Endothelial cell of umbilical vein (primary cell): ENCODE results near the gene CD300C. TPM values are rescaled to one million over a fixed set of nuclear protein-coding genes. Genes with fewer than 3 reads are reported as not detected.

Experiments used
- BruUV-seq: library from RNA; stranded (reverse); fragments of 400-500 nt; replicated peaks from 2 replicates; lab custom pipeline; 2021; lab: Mats Ljungman, UMichigan
- CTCF ChIA-PET: fragments of 300-600, 350-600 bp; sonication (Branson Sonifier 250); formaldehyde crosslinking; loops from one replicate; lab custom pipeline; 2021; ENCODE audit warnings: antibody characterized with exemption, inconsistent platforms; lab: Charles Lee
- POLR2A ChIA-PET: fragments of 300-600, 350-600 bp; sonication (Branson Sonifier 250); formaldehyde crosslinking; loops from one replicate; lab custom pipeline; 2021; ENCODE audit warnings: antibody characterized with exemption, inconsistent platforms; lab: Charles Lee
- DNase-seq: peaks from one replicate; pipeline ENCODE4 v3.0.0-alpha.2; 2011; ENCODE audit warnings: low read depth, low spot score
- FAIRE-seq: peaks from 2 replicates; lab custom pipeline; 2011; peaks lifted over from hg19 to GRCh38; lab: Jason Lieb, UNC
- H2AFZ ChIP-seq: 2 replicates; pipeline ENCODE4 v1.6.0; 2012; ENCODE audit warnings: low read depth, low read length, control low read depth, inconsistent platforms
- H3K27ac ChIP-seq: 2 replicates; pipeline ENCODE4 v1.5.1; 2011; ENCODE audit warnings: low read depth, mild to moderate bottlenecking, control low read depth, low read length, moderate library complexity; ENCODE audit not compliant: insufficient read depth
- H3K27me3 ChIP-seq, 2 experiments: 2 replicates each; pipeline versions ENCODE4 v1.6.0 to v1.6.1; 2011; ENCODE audit warnings: low read length in 2 of 2, mixed read lengths in 1 of 2; ENCODE audit not compliant: control insufficient read depth in 2 of 2, insufficient read depth in 2 of 2
- H3K36me3 ChIP-seq, 2 experiments: 2 replicates in 1 of 2; 3 replicates in 1 of 2; pipeline ENCODE4 v1.5.1; 2011; ENCODE audit warnings: low read length in 2 of 2, mild to moderate bottlenecking in 1 of 2, moderate library complexity in 1 of 2; ENCODE audit not compliant: control insufficient read depth in 2 of 2, insufficient read depth in 2 of 2; ENCODE audit errors: extremely low read depth in 1 of 2
- H3K4me1 ChIP-seq: 3 replicates; pipeline ENCODE4 v1.5.1; 2011; ENCODE audit warnings: mild to moderate bottlenecking, low read length; ENCODE audit not compliant: control insufficient read depth, insufficient read depth; ENCODE audit errors: extremely low read depth
- H3K4me2 ChIP-seq: 2 replicates; pipeline ENCODE4 v1.6.1; 2011; ENCODE audit warnings: low read length, control low read depth, mixed read lengths; ENCODE audit not compliant: insufficient read depth
- H3K4me3 ChIP-seq, 3 experiments: fragments of 200-600 bp in 1 of 3; sonication (generic), shearing (Covaris generic) in 1 of 3; replicated peaks in 1 of 3; 2 replicates each; pipeline ENCODE4 v1.5.1; 2011 to 2016; ENCODE audit warnings: control low read depth in 3 of 3, low read length in 3 of 3, mild to moderate bottlenecking in 2 of 3, inconsistent platforms in 1 of 3, low read depth in 1 of 3, moderate library complexity in 1 of 3; ENCODE audit not compliant: insufficient read depth in 1 of 3
- H3K79me2 ChIP-seq: 2 replicates; pipeline ENCODE4 v1.6.0; 2012; ENCODE audit warnings: low read length, inconsistent platforms; ENCODE audit not compliant: control insufficient read depth, insufficient read depth
- H3K9ac ChIP-seq: replicated peaks from 2 replicates; pipeline ENCODE3; 2011; ENCODE audit warnings: low read length, control low read depth; ENCODE audit not compliant: insufficient read depth; ENCODE audit errors: extremely low read depth
- H3K9me1 ChIP-seq: replicated peaks from 3 replicates; pipeline ENCODE4 v1.6.0; 2011; ENCODE audit warnings: mild to moderate bottlenecking, low read length; ENCODE audit not compliant: control insufficient read depth, insufficient read depth; ENCODE audit errors: extremely low read depth
- H3K9me3 ChIP-seq: replicated peaks from 2 replicates; pipeline ENCODE4 v1.5.1; 2012; ENCODE audit warnings: low read length, inconsistent platforms; ENCODE audit not compliant: control insufficient read depth, insufficient read depth
- H4K20me1 ChIP-seq: replicated peaks from 2 replicates; pipeline ENCODE3; 2011; ENCODE audit warnings: mild to moderate bottlenecking, low read length; ENCODE audit not compliant: control insufficient read depth, insufficient read depth; ENCODE audit errors: extremely low read depth
- EZH2 ChIP-seq: IDR thresholded peaks from 2 replicates; pipeline ENCODE4 v1.6.1; 2012; ENCODE audit warnings: borderline replicate concordance, low read depth, mild to moderate bottlenecking, moderate library complexity, low read length, inconsistent platforms; ENCODE audit not compliant: severe bottlenecking
- FOS ChIP-seq: IDR thresholded peaks from 2 replicates; pipeline ENCODE4 v1.6.1; 2011; ENCODE audit warnings: mild to moderate bottlenecking, low read length, moderate library complexity, borderline replicate concordance; ENCODE audit not compliant: insufficient read depth
- GATA2 ChIP-seq: IDR thresholded peaks from 2 replicates; pipeline ENCODE4 v1.7.0; 2011; ENCODE audit warnings: low read depth, mild to moderate bottlenecking, moderate library complexity, mixed read lengths, low read length; ENCODE audit not compliant: insufficient read length, insufficient read depth
- JUN ChIP-seq: IDR thresholded peaks from 2 replicates; pipeline ENCODE4 v1.6.1; 2011; ENCODE audit warnings: borderline replicate concordance, low read depth; ENCODE audit not compliant: insufficient read length, insufficient read depth
- MYC ChIP-seq: IDR thresholded peaks from one replicate; pipeline ENCODE4 v1.6.1; 2011; ENCODE audit warnings: mild to moderate bottlenecking, low read depth, low read length
- POLR2A ChIP-seq: IDR thresholded peaks from 2 replicates; pipeline ENCODE4 v1.6.1; 2012; ENCODE audit warnings: low read depth, mild to moderate bottlenecking, control low read depth, low read length
- POLR2AphosphoS5 ChIP-seq: IDR thresholded peaks from 2 replicates; pipeline ENCODE4 v1.6.1; 2012; ENCODE audit warnings: low read depth, mild to moderate bottlenecking, control low read depth, low read length, moderate library complexity; ENCODE audit not compliant: insufficient read depth
- dilution Hi-C: fragments of 300-500 bp; cut with MboI; formaldehyde crosslinking; loops from one replicate; pipeline ENCODE4 v1.15.0; 2019; ENCODE audit warnings: low sequenced_read_pairs; ENCODE audit not compliant: extremely low pct_ligation_motif_present
- intact Hi-C: fragments of 100-400 bp; cut with micrococcal nuclease; formaldehyde crosslinking; loops from one replicate; pipeline ENCODE4 v1.10.0; 2022
- polyA plus RNA-seq, 4 experiments: library from polyadenylated mRNA; depleted of rRNA in 3 of 4; stranded (reverse) in 3 of 4; unstranded in 1 of 4; fragments of >200 nt; gene quantifications; 2 replicates each; pipeline versions ENCODE4 v1.2.1 to v1.2.3, GENCODE V29; 2011 to 2012; ENCODE audit warnings: missing spikeins in 1 of 4
- total RNA-seq: library from RNA; stranded (reverse); gene quantifications from 2 replicates; pipeline ENCODE4 v1.2.3, GENCODE V29; 2021
- TF ChIP-seq, protein P1 (sequence below), 2 donors: IDR thresholded peaks; 1 replicate in 1 of 2; 2 replicates in 1 of 2; pipeline ENCODE4 v1.5.1; 2011; ENCODE audit warnings: low read length in 2 of 2, mild to moderate bottlenecking in 2 of 2, moderate library complexity in 2 of 2, control low read depth in 1 of 2, inconsistent platforms in 1 of 2, low read depth in 1 of 2; ENCODE audit not compliant: insufficient read depth in 1 of 2; ENCODE audit errors: extremely low read depth in 1 of 2
- TF ChIP-seq, protein P2 (sequence below): IDR thresholded peaks from 2 replicates; pipeline ENCODE4 v1.6.1; 2011; ENCODE audit not compliant: insufficient read depth, insufficient read length

CD300C gene
- total and polyA plus RNA-seq, 2 donors (not counting 3 experiments of a cell fraction or from before 2014, with no cell fraction given), result not detected

DNA sequence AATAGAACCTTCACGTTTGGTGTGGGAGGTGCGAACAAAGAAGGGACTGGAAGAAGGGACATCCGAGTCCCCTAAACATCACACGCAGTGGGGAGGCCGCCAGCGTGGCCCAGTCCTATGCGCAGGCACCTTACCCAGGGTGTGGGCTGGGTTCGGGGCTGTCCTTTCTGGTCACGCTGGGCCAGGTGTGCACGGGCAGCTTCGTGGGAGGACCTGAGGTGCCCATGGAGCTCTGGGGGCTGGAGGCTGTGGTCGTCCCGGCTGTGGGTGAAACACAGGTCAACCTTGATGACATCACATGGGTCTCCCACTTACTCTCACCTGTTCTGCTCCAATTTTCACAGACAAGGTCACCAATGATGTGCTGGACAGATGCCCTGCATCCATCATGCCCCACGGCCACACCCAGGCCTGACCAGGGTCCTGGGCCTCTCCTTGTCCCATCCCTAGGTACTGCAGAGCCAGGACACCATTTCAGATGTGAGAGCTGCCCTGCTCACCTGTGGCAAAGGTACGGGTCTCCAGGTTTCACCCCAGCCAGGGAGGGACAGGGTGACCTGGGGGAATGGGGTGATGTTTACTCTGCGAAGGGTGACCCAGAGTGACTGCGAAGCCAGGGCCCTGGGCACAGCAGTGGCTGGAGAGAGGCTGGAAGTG is 3.1 kb downstream of the CD300C start:
- H3K4me2 ChIP-seq, result no peak overlapping the region
- CTCF ChIA-PET, result no interaction called here
- no peak for DNase-seq
- no peaks in the 10 kb centered on the region for H3K79me2 ChIP-seq
- intact Hi-C loops (no loop called here), dilution Hi-C loops (no loop called here)
- TF ChIP-seq FOS, result no peak
- TF ChIP-seq JUN, result no peak
- TF ChIP-seq, protein P1, sequence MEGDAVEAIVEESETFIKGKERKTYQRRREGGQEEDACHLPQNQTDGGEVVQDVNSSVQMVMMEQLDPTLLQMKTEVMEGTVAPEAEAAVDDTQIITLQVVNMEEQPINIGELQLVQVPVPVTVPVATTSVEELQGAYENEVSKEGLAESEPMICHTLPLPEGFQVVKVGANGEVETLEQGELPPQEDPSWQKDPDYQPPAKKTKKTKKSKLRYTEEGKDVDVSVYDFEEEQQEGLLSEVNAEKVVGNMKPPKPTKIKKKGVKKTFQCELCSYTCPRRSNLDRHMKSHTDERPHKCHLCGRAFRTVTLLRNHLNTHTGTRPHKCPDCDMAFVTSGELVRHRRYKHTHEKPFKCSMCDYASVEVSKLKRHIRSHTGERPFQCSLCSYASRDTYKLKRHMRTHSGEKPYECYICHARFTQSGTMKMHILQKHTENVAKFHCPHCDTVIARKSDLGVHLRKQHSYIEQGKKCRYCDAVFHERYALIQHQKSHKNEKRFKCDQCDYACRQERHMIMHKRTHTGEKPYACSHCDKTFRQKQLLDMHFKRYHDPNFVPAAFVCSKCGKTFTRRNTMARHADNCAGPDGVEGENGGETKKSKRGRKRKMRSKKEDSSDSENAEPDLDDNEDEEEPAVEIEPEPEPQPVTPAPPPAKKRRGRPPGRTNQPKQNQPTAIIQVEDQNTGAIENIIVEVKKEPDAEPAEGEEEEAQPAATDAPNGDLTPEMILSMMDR (IDR thresholded peaks at IDR 0.05; ENCODE audit: extremely low read depth in 1 of 2, insufficient read depth in 1 of 2, low read depth in 1 of 2, low read length in 2 of 2), result no peak
- TF ChIP-seq POLR2AphosphoS5, result no peak
- no peak for TF ChIP-seq MYC
- TF ChIP-seq, protein P2, sequence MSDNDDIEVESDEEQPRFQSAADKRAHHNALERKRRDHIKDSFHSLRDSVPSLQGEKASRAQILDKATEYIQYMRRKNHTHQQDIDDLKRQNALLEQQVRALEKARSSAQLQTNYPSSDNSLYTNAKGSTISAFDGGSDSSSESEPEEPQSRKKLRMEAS, result no peak
- no peak for TF ChIP-seq POLR2A
- TF ChIP-seq EZH2, result no peak
- no peak for TF ChIP-seq GATA2
- no peak overlapping the region for H3K4me3 ChIP-seq
- H2AFZ ChIP-seq, result no peak overlapping the region
- no peaks in the 10 kb centered on the region for H4K20me1 ChIP-seq
- no peaks in the 10 kb centered on the region for H3K9me3 ChIP-seq
- H3K9me1 ChIP-seq, result no peaks in the 10 kb centered on the region
- POLR2A ChIA-PET, result no interaction called here
- no TSS peak for BruUV-seq
- no peaks in the 10 kb centered on the region for H3K4me1 ChIP-seq
- H3K27me3 ChIP-seq, result no peaks in the 10 kb centered on the region
- H3K36me3 ChIP-seq, result no peaks in the 10 kb centered on the region
- no peak for FAIRE-seq
- H3K27ac ChIP-seq, result no peak overlapping the region
- H3K9ac ChIP-seq, result no peak overlapping the region
